ENCODE data around the gene C11orf54.
A peak's percentile ranks its signal among the peaks of the same experiment; 100 is the strongest.
"Not testable (repeated sequence)": the region's sequence is repeated elsewhere in the genome, so short reads cannot be mapped to it uniquely, and the experiment has no call there.

The C11orf54 gene

GRCh38 chr11:93757924-93758865 is 16.7 kb downstream of the C11orf54 start:
- in situ Hi-C loops (cut with MboI; ENCODE audit: low pct_unique_long_range_greater_than_20kb, low sequenced_read_pairs), result no loop called here
- no peak for DNase-seq

DNA sequence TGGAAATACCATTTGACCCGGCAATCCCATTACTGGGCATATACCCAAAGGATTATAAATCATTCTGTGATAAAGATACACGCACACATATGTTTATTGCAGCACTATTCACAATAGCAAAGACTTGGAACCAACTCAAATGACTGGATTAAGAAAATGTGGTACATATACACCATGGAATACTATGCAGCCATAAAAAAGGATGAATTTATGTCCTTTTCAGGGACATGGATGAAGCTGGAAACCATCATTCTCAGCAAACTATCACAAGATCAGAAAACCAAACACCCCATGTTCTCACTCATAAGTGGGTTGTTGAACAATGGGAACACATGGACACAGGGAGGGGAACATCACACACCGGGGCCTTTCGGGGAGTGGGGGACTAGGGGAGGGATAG is 17.7 kb downstream of the C11orf54 start:
- in situ Hi-C loops (cut with MboI; ENCODE audit: low pct_unique_long_range_greater_than_20kb, low sequenced_read_pairs), result not testable (repeated sequence)

GRCh38 chr11:93761910-93762309 is 20.4 kb downstream of the C11orf54 start:
- in situ Hi-C loops (cut with MboI; ENCODE audit: low pct_unique_long_range_greater_than_20kb, low sequenced_read_pairs), result no loop called here
- DNase-seq, result no peak

More for the DNA sequence above, 17.7 kb downstream of the C11orf54 start:
- DNase-seq, result not testable (repeated sequence)

DNA sequence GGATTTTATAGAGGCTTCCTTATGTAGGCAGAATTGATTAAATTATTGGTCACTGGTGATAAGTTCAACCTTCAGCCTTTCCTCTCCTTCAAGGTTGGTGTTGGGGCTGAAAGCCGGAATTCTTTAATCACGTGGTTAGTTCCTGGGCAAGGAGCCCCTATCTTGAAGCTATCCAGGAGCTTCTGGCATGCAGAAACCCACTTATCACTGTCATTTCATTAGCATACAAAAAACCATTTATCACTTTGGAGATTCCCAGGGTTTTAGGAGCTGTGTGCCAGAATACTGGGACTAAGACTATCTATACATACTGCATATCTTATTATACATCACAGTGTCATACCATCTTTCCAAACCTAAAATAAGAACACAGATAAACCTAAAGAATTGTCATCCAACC is 24.1 kb downstream of the C11orf54 start:
- in situ Hi-C loops (cut with MboI; ENCODE audit: low pct_unique_long_range_greater_than_20kb, low sequenced_read_pairs), result no loop called here
- no peak for DNase-seq

DNA sequence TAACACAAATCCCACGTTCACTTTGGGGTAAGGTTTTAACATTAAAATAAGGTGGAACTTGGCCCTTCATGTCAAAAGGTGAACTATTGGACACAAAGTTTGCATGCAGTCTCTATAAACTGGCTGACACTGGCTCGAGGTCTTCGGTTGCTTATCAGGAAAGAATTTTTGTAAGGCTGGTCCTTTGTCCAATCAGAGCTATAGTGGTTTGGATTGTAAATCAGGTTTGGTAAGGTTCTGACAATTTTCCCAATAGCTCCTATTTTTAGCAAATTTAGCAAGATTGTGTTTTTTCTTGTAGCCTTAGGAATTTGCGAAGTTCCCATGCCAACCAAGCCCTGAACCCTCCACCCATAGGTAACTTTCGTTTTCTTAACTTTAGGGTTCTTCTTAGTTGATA is 25.0 kb downstream of the C11orf54 start:
- in situ Hi-C loops (cut with MboI; ENCODE audit: low pct_unique_long_range_greater_than_20kb, low sequenced_read_pairs), result no loop called here

DNA sequence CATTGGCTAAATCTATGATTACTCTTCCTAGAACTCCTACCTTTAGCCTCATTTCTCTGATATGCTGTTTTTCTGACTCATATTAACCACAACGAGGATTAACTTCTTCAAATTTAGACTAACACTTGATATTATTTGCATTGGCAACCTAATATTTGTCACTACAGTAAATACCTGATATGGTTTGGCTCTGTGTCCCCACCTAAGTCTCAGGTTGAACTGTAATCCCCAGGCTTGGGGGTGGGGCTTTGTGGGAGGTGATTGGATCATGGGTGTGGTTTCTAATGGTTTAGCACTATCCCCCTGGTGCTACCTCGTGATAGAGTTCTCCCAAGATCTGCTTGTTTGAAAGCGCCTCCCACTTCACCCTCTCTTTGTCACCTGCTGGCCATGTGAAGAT is 25.5 kb downstream of the C11orf54 start:
- in situ Hi-C loops (cut with MboI; ENCODE audit: low pct_unique_long_range_greater_than_20kb, low sequenced_read_pairs), result no loop called here
- no peak for DNase-seq

More for the DNA sequence above, 25.0 kb downstream of the C11orf54 start:
- DNase-seq, result no peak

GRCh38 chr11:93770160-93770559 is 28.7 kb downstream of the C11orf54 start:
- in situ Hi-C loops (cut with MboI; ENCODE audit: low pct_unique_long_range_greater_than_20kb, low sequenced_read_pairs), result no loop called here

GRCh38 chr11:93772123-93772522 is 30.7 kb downstream of the C11orf54 start:
- no peak for DNase-seq
- in situ Hi-C loops (cut with MboI; ENCODE audit: low pct_unique_long_range_greater_than_20kb, low sequenced_read_pairs), result no loop called here

More at GRCh38 chr11:93770160-93770559, 28.7 kb downstream of the C11orf54 start:
- no peak for DNase-seq

GRCh38 chr11:93773045-93773477 is 31.6 kb downstream of the C11orf54 start:
- in situ Hi-C loops (cut with MboI; ENCODE audit: low pct_unique_long_range_greater_than_20kb, low sequenced_read_pairs), result no loop called here
- DNase-seq, result no peak

GRCh38 chr11:93773601-93774200 is 32.2 kb downstream of the C11orf54 start:
- in situ Hi-C loops (cut with MboI; ENCODE audit: low pct_unique_long_range_greater_than_20kb, low sequenced_read_pairs), result no loop called here
- DNase-seq, result no peak

- in situ Hi-C loops (cut with MboI; ENCODE audit: low pct_unique_long_range_greater_than_20kb, low sequenced_read_pairs); DNase-seq: not testable (repeated sequence)
Observed at GRCh38 chr11:93774560-93774959, 33.1 kb downstream of the C11orf54 start.

DNA sequence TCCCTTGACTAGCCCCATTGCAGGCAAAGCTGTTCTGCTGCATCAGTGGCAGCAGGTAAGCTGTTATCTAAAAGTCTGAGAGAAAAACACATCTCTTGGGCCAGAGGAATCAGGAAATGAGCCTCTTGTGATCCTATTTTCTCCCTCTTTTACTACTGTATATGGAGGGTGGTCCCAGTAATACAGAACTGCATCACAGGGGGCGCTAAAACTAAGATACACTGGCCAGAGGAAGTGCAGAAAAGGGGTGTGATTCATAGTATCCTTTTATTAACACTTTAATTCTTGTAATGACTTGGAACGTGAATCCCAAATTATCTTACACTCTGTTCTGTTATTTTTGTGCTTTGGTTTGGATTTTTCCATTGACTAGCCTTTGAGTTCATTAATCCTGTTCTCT is 33.8 kb downstream of the C11orf54 start:
- in situ Hi-C loops (cut with MboI; ENCODE audit: low pct_unique_long_range_greater_than_20kb, low sequenced_read_pairs), result no loop called here
- DNase-seq, result peak; percentile 51

GRCh38 chr11:93783362-93783761 is 41.9 kb downstream of the C11orf54 start:
- DNase-seq, result no peak
- in situ Hi-C loops (cut with MboI; ENCODE audit: low pct_unique_long_range_greater_than_20kb, low sequenced_read_pairs), result no loop called here

GRCh38 chr11:93783765-93784144 is 42.3 kb downstream of the C11orf54 start:
- no peak for DNase-seq
- in situ Hi-C loops (cut with MboI; ENCODE audit: low pct_unique_long_range_greater_than_20kb, low sequenced_read_pairs), result no loop called here

GRCh38 chr11:93784145-93784934 is 42.9 kb downstream of the C11orf54 start, which contains the start of gene MED17:
Gene MED17, plus strand, starts transcription at chr11:93784282. Its CDS starts 232 bp downstream, at chr11:93784514.
- DNase-seq, result peak; percentile 94
- in situ Hi-C loops (cut with MboI; ENCODE audit: low pct_unique_long_range_greater_than_20kb, low sequenced_read_pairs), result no loop called here

DNA sequence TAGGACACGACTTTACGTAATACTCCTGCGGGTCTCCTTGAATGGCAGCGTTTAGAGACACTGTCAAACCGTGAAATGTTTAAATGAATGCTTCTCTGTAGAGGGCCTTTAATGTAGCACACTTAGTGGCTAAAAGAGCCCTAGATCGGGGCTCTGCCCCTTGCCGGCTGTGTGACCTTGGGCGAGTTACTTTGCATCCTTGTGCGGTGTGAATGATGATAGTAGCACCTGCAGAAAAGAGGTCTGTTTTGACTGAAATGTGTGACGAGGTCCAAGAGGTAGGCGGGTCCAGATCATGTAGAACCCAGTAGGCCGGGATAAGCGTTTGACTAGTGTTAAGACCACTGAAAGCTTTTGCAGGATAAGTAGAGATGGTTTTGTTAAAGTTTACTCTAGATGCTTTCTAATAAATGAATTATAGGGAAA is 43.5 kb downstream of the C11orf54 start:
- in situ Hi-C loops (cut with MboI; ENCODE audit: low pct_unique_long_range_greater_than_20kb, low sequenced_read_pairs), result no loop called here
- no peak for DNase-seq

DNA sequence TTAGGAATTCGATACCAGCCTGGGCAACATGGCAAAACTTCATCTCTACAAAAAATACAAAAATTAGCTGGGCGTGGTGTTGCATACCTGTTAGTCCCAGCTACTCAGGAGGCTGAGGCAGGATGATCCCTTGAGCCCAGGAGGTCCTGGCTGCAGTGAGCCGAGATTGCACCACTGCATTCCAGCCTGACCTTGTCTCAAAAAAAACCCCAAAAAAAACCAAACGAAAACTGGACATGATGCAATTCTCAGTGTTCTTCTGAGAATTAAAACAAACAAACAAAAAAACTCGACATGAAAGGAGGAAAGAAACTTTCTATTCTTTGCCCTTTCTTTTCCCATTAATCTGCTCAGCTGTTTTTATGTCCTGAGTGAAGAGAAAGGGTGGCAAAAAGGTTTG is 50.0 kb downstream of the C11orf54 start:
- in situ Hi-C loops (cut with MboI; ENCODE audit: low pct_unique_long_range_greater_than_20kb, low sequenced_read_pairs), result no loop called here
- DNase-seq, result no peak

- in situ Hi-C loops (cut with MboI; ENCODE audit: low pct_unique_long_range_greater_than_20kb, low sequenced_read_pairs), result no loop called here
- DNase-seq, result no peak
Observed at GRCh38 chr11:93796441-93797231, 55.2 kb downstream of the C11orf54 start.

- in situ Hi-C loops (cut with MboI; ENCODE audit: low pct_unique_long_range_greater_than_20kb, low sequenced_read_pairs), result no loop called here
- no peak for DNase-seq
Observed at GRCh38 chr11:93801366-93801765, 59.9 kb downstream of the C11orf54 start.
